GM04504 (cell line): ENCODE results near the gene SLC9A9.

Source experiments
- DNase-seq: peaks from one replicate; pipeline ENCODE4 v3.0.0-alpha.2; 2012; ENCODE audit warnings: low read depth

Gene SLC9A9

GRCh38 chr3:143843587-143843986 is 4.7 kb downstream of the SLC9A9 start:
- no peak for DNase-seq

GRCh38 chr3:143840636-143841035 is 7.6 kb downstream of the SLC9A9 start:
- no peak for DNase-seq

- DNase-seq = no peak
Observed at GRCh38 chr3:143839980-143840379, 8.3 kb downstream of the SLC9A9 start.

GRCh38 chr3:143837076-143837475 is 11.2 kb downstream of the SLC9A9 start:
- no peak for DNase-seq

GRCh38 chr3:143835312-143835711 is 13.0 kb downstream of the SLC9A9 start:
- DNase-seq = no peak

- DNase-seq = no peak
Observed at GRCh38 chr3:143832433-143832832, 15.8 kb downstream of the SLC9A9 start.

- no peak for DNase-seq
Observed at GRCh38 chr3:143831994-143832393, 16.3 kb downstream of the SLC9A9 start.

- DNase-seq = no peak
Observed at GRCh38 chr3:143831208-143831607, 17.1 kb downstream of the SLC9A9 start.

- DNase-seq = no peak
Observed at GRCh38 chr3:143830786-143831185, 17.5 kb downstream of the SLC9A9 start.

GRCh38 chr3:143830063-143830462 is 18.2 kb downstream of the SLC9A9 start:
- no peak for DNase-seq

GRCh38 chr3:143827425-143827824 is 20.8 kb downstream of the SLC9A9 start:
- DNase-seq = no peak

- no peak for DNase-seq
Observed at GRCh38 chr3:143826296-143826695, 22.0 kb downstream of the SLC9A9 start.

- no peak for DNase-seq
Observed at GRCh38 chr3:143825513-143825912, 22.8 kb downstream of the SLC9A9 start.

- no peak for DNase-seq
Observed at GRCh38 chr3:143824735-143825385, 23.4 kb downstream of the SLC9A9 start.

- DNase-seq = no peak
Observed at GRCh38 chr3:143822798-143823197, 25.5 kb downstream of the SLC9A9 start.

GRCh38 chr3:143822374-143822773 is 25.9 kb downstream of the SLC9A9 start:
- DNase-seq = no peak

GRCh38 chr3:143821862-143822261 is 26.4 kb downstream of the SLC9A9 start:
- DNase-seq = no peak

GRCh38 chr3:143820466-143821221 is 27.6 kb downstream of the SLC9A9 start:
- no peak for DNase-seq

- no peak for DNase-seq
Observed at GRCh38 chr3:143819890-143820289, 28.4 kb downstream of the SLC9A9 start.

- DNase-seq = no peak
Observed at GRCh38 chr3:143814443-143814889, 33.8 kb downstream of the SLC9A9 start.

GRCh38 chr3:143812481-143812880 is 35.8 kb downstream of the SLC9A9 start:
- DNase-seq = no peak

GRCh38 chr3:143811602-143812001 is 36.7 kb downstream of the SLC9A9 start:
- DNase-seq = no peak

- no peak for DNase-seq
Observed at GRCh38 chr3:143810953-143811265, 37.4 kb downstream of the SLC9A9 start.
